H1 (cell line): ENCODE measurements around the gene CDH11. TPM values are rescaled to one million over a fixed set of nuclear protein-coding genes. Genes with fewer than 3 reads are reported as not detected.

Source experiments
- CTCF ChIA-PET: fragments of 300-600 bp; sonication (Branson Sonifier 250); formaldehyde crosslinking; loops from one replicate; lab custom pipeline; 2021; ENCODE audit not compliant: partially characterized antibody; lab: Charles Lee
- POLR2A ChIA-PET: fragments of 300-600 bp; sonication (Branson Sonifier 250); formaldehyde crosslinking; loops from one replicate; lab custom pipeline; 2021; ENCODE audit warnings: inconsistent platforms; ENCODE audit not compliant: partially characterized antibody; lab: Charles Lee
- DNase-seq, 2 experiments: peaks; one replicate each; pipeline versions ENCODE4 v3.0.0 to v3.0.0-alpha.2; 2010 to 2022; ENCODE audit warnings: low spot score in 2 of 2, low read depth in 1 of 2, mixed read lengths in 1 of 2
- FAIRE-seq: peaks from 2 replicates; lab custom pipeline; 2011; peaks lifted over from hg19 to GRCh38; lab: Jason Lieb, UNC
- H2AFZ ChIP-seq: 2 replicates; pipeline ENCODE4 v1.8.1; 2012; ENCODE audit warnings: low read length, inconsistent platforms
- H2AK5ac ChIP-seq: 2 replicates; pipeline ENCODE4 v1.6.1; 2013; ENCODE audit warnings: low read depth, low read length
- H2BK120ac ChIP-seq: replicated peaks from 2 replicates; pipeline ENCODE3; 2013; ENCODE audit warnings: low read depth, low read length, inconsistent platforms
- H2BK12ac ChIP-seq: 2 replicates; pipeline ENCODE4 v1.6.1; 2013; ENCODE audit warnings: low read depth, low read length
- H2BK15ac ChIP-seq: 2 replicates; pipeline ENCODE4 v1.6.1; 2013; ENCODE audit warnings: low read length
- H2BK20ac ChIP-seq: 2 replicates; pipeline ENCODE4 v1.6.1; 2013; ENCODE audit warnings: low read length
- H2BK5ac ChIP-seq: 2 replicates; pipeline ENCODE4 v1.6.1; 2013; ENCODE audit warnings: low read depth, low read length
- H3K14ac ChIP-seq: 2 replicates; pipeline ENCODE4 v1.6.1; 2013; ENCODE audit warnings: inconsistent platforms; ENCODE audit not compliant: insufficient read length
- H3K18ac ChIP-seq: 2 replicates; pipeline ENCODE4 v1.6.1; 2013; ENCODE audit warnings: low read length; ENCODE audit errors: extremely low read depth
- H3K23ac ChIP-seq: 2 replicates; pipeline ENCODE4 v1.6.1; 2013; ENCODE audit warnings: inconsistent platforms; ENCODE audit not compliant: insufficient read length
- H3K23me2 ChIP-seq: 2 replicates; pipeline ENCODE4 v1.6.1; 2013; ENCODE audit warnings: low read depth, low read length
- H3K27ac ChIP-seq: 2 replicates; pipeline ENCODE4 v1.6.1; 2011; ENCODE audit warnings: low read depth, low read length, inconsistent platforms
- H3K27me3 ChIP-seq, 4 experiments: replicated peaks in 1 of 4; 1 replicate in 1 of 4; 2 replicates in 3 of 4; pipeline versions ENCODE4 v1.6.1 to v1.8.1; 2011 to 2013; ENCODE audit warnings: low read length in 3 of 4, mild to moderate bottlenecking in 3 of 4, inconsistent platforms in 2 of 4, mixed read lengths in 2 of 4, moderate library complexity in 1 of 4; ENCODE audit not compliant: control insufficient read depth in 3 of 4, insufficient read depth in 3 of 4; ENCODE audit errors: extremely low read depth in 1 of 4
- H3K36me3 ChIP-seq, 4 experiments: 2 replicates each; pipeline versions ENCODE4 v1.6.1 to v1.8.1; 2011 to 2013; ENCODE audit warnings: mild to moderate bottlenecking in 4 of 4, low read length in 3 of 4, moderate library complexity in 2 of 4, control low read depth in 1 of 4, inconsistent platforms in 1 of 4; ENCODE audit not compliant: insufficient read depth in 4 of 4, control insufficient read depth in 2 of 4
- H3K4ac ChIP-seq: replicated peaks from 2 replicates; pipeline ENCODE3; 2013; ENCODE audit warnings: low read length, low read depth, mixed read lengths, inconsistent platforms; ENCODE audit not compliant: insufficient read length
- H3K4me1 ChIP-seq, 4 experiments: replicated peaks in 1 of 4; 1 replicate in 1 of 4; 2 replicates in 3 of 4; pipeline versions ENCODE4 v1.6.1 to v1.8.1; 2011 to 2013; ENCODE audit warnings: low read length in 3 of 4, inconsistent platforms in 2 of 4, mixed read lengths in 1 of 4; ENCODE audit not compliant: insufficient read depth in 4 of 4, control insufficient read depth in 3 of 4
- H3K4me2 ChIP-seq, 2 experiments: 2 replicates each; pipeline versions ENCODE4 v1.6.1 to v1.8.1; 2011 to 2013; ENCODE audit warnings: low read depth in 2 of 2, low read length in 2 of 2, control low read depth in 1 of 2, inconsistent platforms in 1 of 2, mild to moderate bottlenecking in 1 of 2; ENCODE audit not compliant: insufficient read depth in 1 of 2
- H3K4me3 ChIP-seq, 4 experiments: fragments of 200-600, 300-600 bp in 1 of 4; sonication (generic), shearing (Covaris generic), sonication (Bioruptor Twin) in 1 of 4; 2 replicates each; pipeline versions ENCODE4 v1.5.1 to v1.8.1; 2011 to 2016; ENCODE audit warnings: low read length in 4 of 4, low read depth in 3 of 4, control low read depth in 2 of 4, inconsistent platforms in 2 of 4, mild to moderate bottlenecking in 2 of 4, mixed read lengths in 1 of 4, moderate library complexity in 1 of 4; ENCODE audit not compliant: insufficient read depth in 2 of 4; ENCODE audit errors: extremely low read depth in 1 of 4
- H3K56ac ChIP-seq: replicated peaks from 2 replicates; pipeline ENCODE3; 2013; ENCODE audit warnings: low read depth, mild to moderate bottlenecking, mixed read lengths, low read length, inconsistent platforms; ENCODE audit not compliant: insufficient read length
- H3K79me1 ChIP-seq: 2 replicates; pipeline ENCODE4 v1.6.1; 2013; ENCODE audit warnings: low read depth, low read length, control low read depth
- H3K79me2 ChIP-seq, 2 experiments: 2 replicates each; pipeline versions ENCODE4 v1.6.1 to v1.8.1; 2012 to 2013; ENCODE audit warnings: low read length in 2 of 2, mild to moderate bottlenecking in 2 of 2, inconsistent platforms in 1 of 2; ENCODE audit not compliant: insufficient read depth in 2 of 2, control insufficient read depth in 1 of 2
- H3K9ac ChIP-seq, 4 experiments: replicated peaks in 1 of 4; 1 replicate in 1 of 4; 2 replicates in 3 of 4; pipeline versions ENCODE4 v1.6.1 to v1.8.1; 2011 to 2013; ENCODE audit warnings: low read depth in 3 of 4, low read length in 3 of 4, control low read depth in 2 of 4, mild to moderate bottlenecking in 2 of 4, moderate library complexity in 2 of 4, inconsistent platforms in 1 of 4; ENCODE audit errors: extremely low read depth in 1 of 4
- H3K9me3 ChIP-seq, 2 experiments: 2 replicates each; pipeline versions ENCODE4 v1.6.1 to v1.8.1; 2012 to 2013; ENCODE audit warnings: mild to moderate bottlenecking in 2 of 2, moderate library complexity in 2 of 2, control low read depth in 1 of 2, inconsistent platforms in 1 of 2, low read depth in 1 of 2, low read length in 1 of 2, mixed read lengths in 1 of 2; ENCODE audit not compliant: insufficient read depth in 2 of 2
- H4K20me1 ChIP-seq, 2 experiments: replicated peaks in 1 of 2; 2 replicates each; pipeline versions ENCODE3 to v1.8.1; 2011 to 2013; ENCODE audit warnings: inconsistent platforms in 2 of 2, low read length in 2 of 2, mild to moderate bottlenecking in 1 of 2; ENCODE audit not compliant: insufficient read depth in 2 of 2, control insufficient read depth in 1 of 2
- H4K5ac ChIP-seq: 2 replicates; pipeline ENCODE4 v1.6.1; 2013; ENCODE audit warnings: low read length, low read depth, mixed read lengths, inconsistent platforms; ENCODE audit not compliant: insufficient read length
- H4K8ac ChIP-seq: 2 replicates; pipeline ENCODE4 v1.8.0; 2013; ENCODE audit warnings: mild to moderate bottlenecking, moderate library complexity, low read length, inconsistent platforms; ENCODE audit not compliant: insufficient read depth; ENCODE audit errors: extremely low read depth
- H4K91ac ChIP-seq: replicated peaks from 2 replicates; pipeline ENCODE3; 2013; ENCODE audit warnings: low read length, mixed read lengths, inconsistent platforms; ENCODE audit not compliant: insufficient read length
- NRF1 ChIP-seq: IDR thresholded peaks from 2 replicates; pipeline ENCODE4 v1.6.1; 2011; ENCODE audit warnings: mild to moderate bottlenecking, low read depth, low read length, improper control_type of control experiment
- POLR2A ChIP-seq, 2 experiments: IDR thresholded peaks; 1 replicate in 1 of 2; 2 replicates in 1 of 2; pipeline ENCODE4 v1.6.1; 2011; ENCODE audit warnings: low read depth in 2 of 2, low read length in 2 of 2, mild to moderate bottlenecking in 2 of 2; ENCODE audit errors: control extremely low read depth in 1 of 2
- RBBP5 ChIP-seq: IDR thresholded peaks from 2 replicates; pipeline ENCODE4 v1.7.1; 2012; ENCODE audit warnings: low read depth, mild to moderate bottlenecking, inconsistent platforms, low read length, moderate library complexity, borderline replicate concordance
- RNF2 ChIP-seq: fragments of 200-900, 300-1000 bp; sonication (generic); IDR thresholded peaks from 2 replicates; pipeline ENCODE4 v1.7.1; 2016; ENCODE audit warnings: borderline replicate concordance, low read depth, mild to moderate bottlenecking, antibody characterized with exemption, low read length; ENCODE audit not compliant: poor library complexity, severe bottlenecking; ENCODE audit errors: missing control alignments
- SIRT6 ChIP-seq: IDR thresholded peaks from one replicate; pipeline ENCODE4 v1.7.1; 2012; ENCODE audit warnings: low read length, inconsistent platforms
- SP4 ChIP-seq: IDR thresholded peaks from 2 replicates; pipeline ENCODE4 v1.6.1; 2012; ENCODE audit warnings: low read length, inconsistent platforms
- TAF1 ChIP-seq: IDR thresholded peaks from 2 replicates; pipeline ENCODE4 v1.6.1; 2011; ENCODE audit warnings: mild to moderate bottlenecking, low read depth, low read length
- WGBS, 2 experiments: shearing (Covaris generic) in 1 of 2; methylation state at CpG; one replicate each; pipeline versions ENCODE4 v1.1.6 to v1.1.7; 2013 to 2015; ENCODE audit warnings: low lambda C conversion rate in 2 of 2, mixed read lengths in 2 of 2, inconsistent platforms in 1 of 2, low coverage in 1 of 2, missing lambda C conversion rate in 1 of 2; ENCODE audit not compliant: insufficient replicate concordance in 2 of 2, insufficient coverage in 1 of 2, insufficient read length in 1 of 2; ENCODE audit errors: extremely low coverage in 1 of 2, missing lambda C conversion rate in 1 of 2; 5-methylcytosine and 5-hydroxymethylcytosine counted together
- polyA plus RNA-seq, 7 experiments: library from polyadenylated mRNA; depleted of rRNA in 3 of 7; stranded (reverse) in 5 of 7; unstranded in 2 of 7; fragments of >200 nt in 5 of 7; fragments of 200-250 nt in 2 of 7; gene quantifications; 1 replicate in 5 of 7; 2 replicates in 1 of 7; 4 replicates in 1 of 7; pipeline versions ENCODE4 v1.2.1 to v1.2.3, GENCODE V29; 2011 to 2013; ENCODE audit warnings: missing spikeins in 2 of 7, mixed read lengths in 2 of 7
- total RNA-seq: library from RNA; stranded (reverse); fragmentation: NEBNext Ultra II Directional; extraction: Animal tissue kit (Norgen Biotek cat#: 25700); gene quantifications from 2 replicates; pipeline ENCODE4 v1.2.1, GENCODE V29; 2021

The CDH11 gene
- total and polyA plus RNA-seq, 2 of the 8 experiments (the other 6 are each of a cell fraction or from before 2014, with no cell fraction given) = 3.3 to 8.4 TPM

GRCh38 chr16:64982581-64982980 is 139.3 kb downstream of the CDH11 start:
- Histone ChIP-seq H2AFZ (no peak overlapping the region), H3K9me3 (no peaks in the 10 kb centered on the region), H3K4me2 (no peak overlapping the region), H3K9ac (no peak overlapping the region), H2BK12ac (no peak overlapping the region), H3K14ac (no peak overlapping the region), H2BK5ac (no peak overlapping the region), H3K4me3 (no peak overlapping the region), H3K56ac (no peak overlapping the region), H2AK5ac (no peak overlapping the region), H4K5ac (no peak overlapping the region), H3K79me1 (no peaks in the 10 kb centered on the region), H3K4ac (no peak overlapping the region), H3K18ac (no peak overlapping the region), H2BK120ac (no peak overlapping the region), H2BK20ac (no peak overlapping the region), H4K91ac (no peak overlapping the region), H3K36me3 (no peaks in the 10 kb centered on the region), H3K23me2 (no peaks in the 10 kb centered on the region), H3K23ac (no peak overlapping the region), H3K27ac (no peak overlapping the region), H4K20me1 (no peaks in the 10 kb centered on the region), H4K8ac (no peak overlapping the region), H3K4me1 (no peaks in the 10 kb centered on the region), H3K27me3 (no peaks in the 10 kb centered on the region), H2BK15ac (no peak overlapping the region), H3K79me2 (no peaks in the 10 kb centered on the region)
- TF ChIP-seq NRF1 = no peak
- TF ChIP-seq RBBP5 = no peak
- TF ChIP-seq TAF1 = no peak
- no peak for TF ChIP-seq SP4
- TF ChIP-seq RNF2 = no peak
- no peak for TF ChIP-seq SIRT6
- TF ChIP-seq POLR2A (IDR thresholded peaks at IDR 0.05; ENCODE audit: control extremely low read depth in 1 of 2, low read depth in 2 of 2, low read length in 2 of 2) = no peak
- ChIA-PET CTCF (interaction anchor here (0.9 to 2.7 kb wide), 4 partner anchors 9 to 892 kb away, joined by 3 to 14 read pairs (median 4); no protein-coding TSS in a partner anchor), POLR2A (no interaction called here)
- no peak for DNase-seq
- WGBS, 2 experiments = 94% methylated on average over 3 of the region's 3 CpGs; no CpG with 5 or more reads in 1 of the 2 experiments
- no peak for FAIRE-seq
